ENCODE data around the gene TNFRSF14. TPM values are rescaled to one million over a fixed set of nuclear protein-coding genes. Genes with fewer than 3 reads are reported as not detected.

The TNFRSF14 gene
- total and polyA plus RNA-seq, 2 of the 13 experiments (the other 11 are each of a cell fraction or from before 2014, with no cell fraction given) = 11.9 to 49.9 TPM

DNA sequence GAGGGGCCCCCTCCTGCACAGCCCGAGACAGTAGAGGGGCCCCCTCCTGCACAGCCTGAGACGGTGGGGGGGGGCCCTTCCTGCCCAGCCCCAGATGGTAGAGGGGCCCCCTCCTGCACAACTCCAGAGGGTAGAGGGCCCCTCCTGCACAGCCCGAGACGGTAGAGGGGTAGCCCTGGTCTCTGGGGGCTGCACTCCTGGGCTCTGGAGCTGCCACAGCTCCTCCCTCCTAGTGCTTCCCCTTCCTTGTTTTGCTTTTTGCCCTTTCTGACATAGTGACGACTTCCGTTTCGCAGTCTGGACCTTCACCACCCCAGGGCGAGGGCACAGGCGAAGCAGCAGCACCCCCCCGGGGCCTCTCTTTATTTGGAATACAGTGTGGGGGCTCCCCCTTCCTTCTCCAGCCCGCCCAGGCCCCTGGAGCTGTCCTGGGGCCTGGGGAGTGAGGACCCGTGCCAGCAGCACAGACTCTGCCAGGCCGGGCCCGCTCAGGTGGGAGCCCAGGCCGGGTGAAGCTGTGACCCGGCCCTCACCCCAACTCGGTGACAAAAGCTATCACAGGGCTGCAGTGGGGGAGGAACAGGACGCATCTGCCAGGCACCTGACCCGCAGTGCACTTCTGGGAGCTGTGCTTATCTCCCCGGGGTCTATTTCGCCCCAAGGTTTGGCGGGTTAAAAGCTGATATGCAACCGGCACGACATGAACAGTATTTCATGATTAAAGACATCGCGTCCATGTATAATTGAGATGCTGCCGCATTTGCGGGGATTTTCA is 29.3 kb downstream of the TNFRSF14 start (continued):
- TF ChIP-seq, protein P1, sequence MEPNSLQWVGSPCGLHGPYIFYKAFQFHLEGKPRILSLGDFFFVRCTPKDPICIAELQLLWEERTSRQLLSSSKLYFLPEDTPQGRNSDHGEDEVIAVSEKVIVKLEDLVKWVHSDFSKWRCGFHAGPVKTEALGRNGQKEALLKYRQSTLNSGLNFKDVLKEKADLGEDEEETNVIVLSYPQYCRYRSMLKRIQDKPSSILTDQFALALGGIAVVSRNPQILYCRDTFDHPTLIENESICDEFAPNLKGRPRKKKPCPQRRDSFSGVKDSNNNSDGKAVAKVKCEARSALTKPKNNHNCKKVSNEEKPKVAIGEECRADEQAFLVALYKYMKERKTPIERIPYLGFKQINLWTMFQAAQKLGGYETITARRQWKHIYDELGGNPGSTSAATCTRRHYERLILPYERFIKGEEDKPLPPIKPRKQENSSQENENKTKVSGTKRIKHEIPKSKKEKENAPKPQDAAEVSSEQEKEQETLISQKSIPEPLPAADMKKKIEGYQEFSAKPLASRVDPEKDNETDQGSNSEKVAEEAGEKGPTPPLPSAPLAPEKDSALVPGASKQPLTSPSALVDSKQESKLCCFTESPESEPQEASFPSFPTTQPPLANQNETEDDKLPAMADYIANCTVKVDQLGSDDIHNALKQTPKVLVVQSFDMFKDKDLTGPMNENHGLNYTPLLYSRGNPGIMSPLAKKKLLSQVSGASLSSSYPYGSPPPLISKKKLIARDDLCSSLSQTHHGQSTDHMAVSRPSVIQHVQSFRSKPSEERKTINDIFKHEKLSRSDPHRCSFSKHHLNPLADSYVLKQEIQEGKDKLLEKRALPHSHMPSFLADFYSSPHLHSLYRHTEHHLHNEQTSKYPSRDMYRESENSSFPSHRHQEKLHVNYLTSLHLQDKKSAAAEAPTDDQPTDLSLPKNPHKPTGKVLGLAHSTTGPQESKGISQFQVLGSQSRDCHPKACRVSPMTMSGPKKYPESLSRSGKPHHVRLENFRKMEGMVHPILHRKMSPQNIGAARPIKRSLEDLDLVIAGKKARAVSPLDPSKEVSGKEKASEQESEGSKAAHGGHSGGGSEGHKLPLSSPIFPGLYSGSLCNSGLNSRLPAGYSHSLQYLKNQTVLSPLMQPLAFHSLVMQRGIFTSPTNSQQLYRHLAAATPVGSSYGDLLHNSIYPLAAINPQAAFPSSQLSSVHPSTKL (CRISPR knock-in tag; IDR thresholded peaks at IDR 0.05) = no peak; the same call in 1 of the 2 replicates
- TF ChIP-seq GATA4 (IDR thresholded peaks at IDR 0.05; ENCODE audit: borderline replicate concordance, low read depth) (no peak), GLMP (CRISPR knock-in tag; IDR thresholded peaks at IDR 0.05; ENCODE audit: borderline replicate concordance) (no peak), TBP (CRISPR knock-in tag; IDR thresholded peaks at IDR 0.05) (no peak), SATB2 (CRISPR knock-in tag; IDR thresholded peaks at IDR 0.05) (no peak), FOXM1 (CRISPR knock-in tag; IDR thresholded peaks at IDR 0.05) (no peak), SAFB2 (CRISPR knock-in tag; IDR thresholded peaks at IDR 0.05; ENCODE audit: borderline replicate concordance, low read depth) (0 out of 2 replicates have a peak, but pooled peaks have one; percentile 3), DMTF1 (CRISPR knock-in tag; IDR thresholded peaks at IDR 0.05) (no peak), HNF4A (CRISPR knock-in tag; IDR thresholded peaks at IDR 0.05) (no peak), TBX2 (CRISPR knock-in tag; IDR thresholded peaks at IDR 0.05; ENCODE audit: borderline replicate concordance) (no peak; the same call in 1 of the 2 replicates)
- TF ChIP-seq, protein P2, sequence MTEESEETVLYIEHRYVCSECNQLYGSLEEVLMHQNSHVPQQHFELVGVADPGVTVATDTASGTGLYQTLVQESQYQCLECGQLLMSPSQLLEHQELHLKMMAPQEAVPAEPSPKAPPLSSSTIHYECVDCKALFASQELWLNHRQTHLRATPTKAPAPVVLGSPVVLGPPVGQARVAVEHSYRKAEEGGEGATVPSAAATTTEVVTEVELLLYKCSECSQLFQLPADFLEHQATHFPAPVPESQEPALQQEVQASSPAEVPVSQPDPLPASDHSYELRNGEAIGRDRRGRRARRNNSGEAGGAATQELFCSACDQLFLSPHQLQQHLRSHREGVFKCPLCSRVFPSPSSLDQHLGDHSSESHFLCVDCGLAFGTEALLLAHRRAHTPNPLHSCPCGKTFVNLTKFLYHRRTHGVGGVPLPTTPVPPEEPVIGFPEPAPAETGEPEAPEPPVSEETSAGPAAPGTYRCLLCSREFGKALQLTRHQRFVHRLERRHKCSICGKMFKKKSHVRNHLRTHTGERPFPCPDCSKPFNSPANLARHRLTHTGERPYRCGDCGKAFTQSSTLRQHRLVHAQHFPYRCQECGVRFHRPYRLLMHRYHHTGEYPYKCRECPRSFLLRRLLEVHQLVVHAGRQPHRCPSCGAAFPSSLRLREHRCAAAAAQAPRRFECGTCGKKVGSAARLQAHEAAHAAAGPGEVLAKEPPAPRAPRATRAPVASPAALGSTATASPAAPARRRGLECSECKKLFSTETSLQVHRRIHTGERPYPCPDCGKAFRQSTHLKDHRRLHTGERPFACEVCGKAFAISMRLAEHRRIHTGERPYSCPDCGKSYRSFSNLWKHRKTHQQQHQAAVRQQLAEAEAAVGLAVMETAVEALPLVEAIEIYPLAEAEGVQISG (CRISPR knock-in tag; IDR thresholded peaks at IDR 0.05) = peak; percentile 30; the same call in 1 of the 2 replicates
- TF ChIP-seq, protein P3, sequence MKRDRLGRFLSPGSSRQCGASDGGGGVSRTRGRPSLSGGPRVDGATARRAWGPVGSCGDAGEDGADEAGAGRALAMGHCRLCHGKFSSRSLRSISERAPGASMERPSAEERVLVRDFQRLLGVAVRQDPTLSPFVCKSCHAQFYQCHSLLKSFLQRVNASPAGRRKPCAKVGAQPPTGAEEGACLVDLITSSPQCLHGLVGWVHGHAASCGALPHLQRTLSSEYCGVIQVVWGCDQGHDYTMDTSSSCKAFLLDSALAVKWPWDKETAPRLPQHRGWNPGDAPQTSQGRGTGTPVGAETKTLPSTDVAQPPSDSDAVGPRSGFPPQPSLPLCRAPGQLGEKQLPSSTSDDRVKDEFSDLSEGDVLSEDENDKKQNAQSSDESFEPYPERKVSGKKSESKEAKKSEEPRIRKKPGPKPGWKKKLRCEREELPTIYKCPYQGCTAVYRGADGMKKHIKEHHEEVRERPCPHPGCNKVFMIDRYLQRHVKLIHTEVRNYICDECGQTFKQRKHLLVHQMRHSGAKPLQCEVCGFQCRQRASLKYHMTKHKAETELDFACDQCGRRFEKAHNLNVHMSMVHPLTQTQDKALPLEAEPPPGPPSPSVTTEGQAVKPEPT (CRISPR knock-in tag; IDR thresholded peaks at IDR 0.05; ENCODE audit: low read depth) = no peak
- TF ChIP-seq, protein P4, sequence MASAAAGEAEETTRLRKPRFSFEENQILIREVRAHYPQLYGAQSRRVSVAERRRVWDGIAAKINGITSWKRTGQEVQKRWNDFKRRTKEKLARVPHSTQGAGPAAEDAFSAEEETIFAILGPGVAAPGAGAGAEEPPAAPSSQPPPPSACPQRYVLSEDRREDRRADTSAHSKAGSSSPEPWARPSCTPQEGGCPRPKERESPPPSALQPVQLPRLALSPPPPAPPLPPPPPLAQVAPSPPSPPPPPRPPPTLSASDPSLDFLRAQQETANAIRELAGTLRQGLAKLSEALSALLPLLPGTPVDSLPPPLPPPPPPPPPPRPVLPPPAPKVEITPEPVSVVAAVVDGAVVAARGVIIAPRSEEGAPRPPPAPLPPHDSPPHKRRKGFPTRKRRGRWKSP (CRISPR knock-in tag; IDR thresholded peaks at IDR 0.05) = no peak

Data from HepG2 (cell line).